ENCODE results near the gene ENTHD1. TPM values are rescaled to one million over a fixed set of nuclear protein-coding genes. Genes with fewer than 3 reads are reported as not detected.

ENTHD1 gene
- total and polyA plus RNA-seq, 12 donors = 0.09 TPM; not detected in 11

- intact Hi-C loops (cut with DNase I) = no loop called here
- H3K9me3 ChIP-seq = no peaks in the 10 kb centered on the region
- WGBS, 2 donors = 49 to 56% methylated on average over 2 of the region's 2 CpGs
- H3K36me3 ChIP-seq = no peaks in the 10 kb centered on the region
- ATAC-seq = no peak
- H3K4me1 ChIP-seq = peaks cover 0 to 14% (median 0%) of the 10 kb centered on the region in 9 donors
- no peak for DNase-seq
- TF ChIP-seq, protein P1, sequence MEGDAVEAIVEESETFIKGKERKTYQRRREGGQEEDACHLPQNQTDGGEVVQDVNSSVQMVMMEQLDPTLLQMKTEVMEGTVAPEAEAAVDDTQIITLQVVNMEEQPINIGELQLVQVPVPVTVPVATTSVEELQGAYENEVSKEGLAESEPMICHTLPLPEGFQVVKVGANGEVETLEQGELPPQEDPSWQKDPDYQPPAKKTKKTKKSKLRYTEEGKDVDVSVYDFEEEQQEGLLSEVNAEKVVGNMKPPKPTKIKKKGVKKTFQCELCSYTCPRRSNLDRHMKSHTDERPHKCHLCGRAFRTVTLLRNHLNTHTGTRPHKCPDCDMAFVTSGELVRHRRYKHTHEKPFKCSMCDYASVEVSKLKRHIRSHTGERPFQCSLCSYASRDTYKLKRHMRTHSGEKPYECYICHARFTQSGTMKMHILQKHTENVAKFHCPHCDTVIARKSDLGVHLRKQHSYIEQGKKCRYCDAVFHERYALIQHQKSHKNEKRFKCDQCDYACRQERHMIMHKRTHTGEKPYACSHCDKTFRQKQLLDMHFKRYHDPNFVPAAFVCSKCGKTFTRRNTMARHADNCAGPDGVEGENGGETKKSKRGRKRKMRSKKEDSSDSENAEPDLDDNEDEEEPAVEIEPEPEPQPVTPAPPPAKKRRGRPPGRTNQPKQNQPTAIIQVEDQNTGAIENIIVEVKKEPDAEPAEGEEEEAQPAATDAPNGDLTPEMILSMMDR (IDR thresholded peaks at IDR 0.05) = no peak
- peaks cover 0 to 66% (median 35%) of the 10 kb centered on the region in 7 donors for H3K27me3 ChIP-seq
- no peak overlapping the region for H3K27ac ChIP-seq
- H3K4me3 ChIP-seq = no peak overlapping the region
These were observed 20.3 kb upstream of the ENTHD1 start for GRCh38 chr22:39913886-39914285.

DNA sequence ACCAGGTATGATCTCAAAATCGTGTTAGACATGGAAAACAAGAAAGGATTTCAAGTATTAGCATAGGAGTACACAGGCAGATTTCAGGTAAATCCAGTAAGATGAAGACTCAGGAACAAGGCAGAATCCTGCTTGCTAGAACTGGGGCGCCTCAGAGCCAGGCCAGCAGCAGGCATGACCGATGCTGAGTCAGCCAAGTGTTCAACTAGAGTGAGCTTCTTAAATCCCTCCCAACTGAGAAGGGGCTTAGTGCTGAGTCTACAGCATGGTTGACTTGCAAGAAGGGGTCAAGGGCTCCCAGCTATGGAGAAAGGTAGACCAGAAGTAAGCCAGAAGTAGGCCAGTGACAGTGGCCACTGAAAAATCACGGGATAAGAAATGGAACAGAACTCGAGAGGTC lies 19.8 kb upstream of the ENTHD1 start:
- intact Hi-C loops (cut with DNase I) = no loop called here
- H3K4me1 ChIP-seq = peaks cover 0 to 10% (median 0%) of the 10 kb centered on the region in 9 donors
- DNase-seq (no peak), ATAC-seq (no peak)
- H3K27ac ChIP-seq = no peak overlapping the region
- TF ChIP-seq, protein P1 (IDR thresholded peaks at IDR 0.05) = no peak
- peaks cover 0 to 69% (median 40%) of the 10 kb centered on the region in 7 donors for H3K27me3 ChIP-seq
- H3K4me3 ChIP-seq = no peak overlapping the region
- 86 to 87% methylated on average over 5 of the region's 5 CpGs for WGBS, 2 donors
- H3K9me3 ChIP-seq = no peaks in the 10 kb centered on the region
- no peaks in the 10 kb centered on the region for H3K36me3 ChIP-seq

DNA sequence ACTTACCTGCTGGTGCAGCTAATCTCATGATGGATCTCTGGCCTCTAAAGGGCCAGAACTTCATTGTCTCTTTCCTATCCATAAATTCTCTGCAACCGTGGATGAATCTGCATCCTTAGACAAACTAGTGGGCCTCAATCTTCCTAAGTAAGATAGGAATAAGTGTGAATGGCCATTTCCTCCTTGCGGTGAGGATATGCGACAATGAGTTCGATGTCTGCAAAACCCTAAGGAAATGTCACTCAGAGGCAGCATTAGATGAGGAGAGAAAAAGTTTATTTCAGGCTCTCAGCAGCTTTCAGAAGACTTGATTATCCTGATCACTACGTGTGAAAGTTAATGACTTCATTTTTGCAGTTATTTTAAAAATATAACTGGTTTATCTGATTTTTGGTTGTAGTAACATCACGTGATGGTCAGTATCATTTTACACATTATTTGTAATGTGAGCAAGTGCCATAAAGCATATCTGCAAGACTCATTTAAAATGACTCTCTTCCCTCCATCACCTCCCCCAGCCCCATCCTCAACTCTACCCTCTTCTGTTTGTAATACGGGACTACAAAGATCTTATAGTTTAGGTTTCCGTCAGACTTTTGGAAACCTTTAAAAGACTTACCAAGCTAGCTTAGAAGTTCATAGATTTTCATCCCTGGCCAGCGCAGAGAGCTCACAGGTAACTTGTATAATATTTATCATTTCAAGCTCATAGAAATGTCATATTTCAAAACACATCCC lies 17.5 kb upstream of the ENTHD1 start:
- Histone ChIP-seq H3K36me3 (no peaks in the 10 kb centered on the region), H3K4me3 (no peak overlapping the region), H3K27ac (no peak overlapping the region), H3K27me3 (peaks cover 0 to 73% (median 49%) of the 10 kb centered on the region in 7 donors), H3K4me1 (no peaks in the 10 kb centered on the region), H3K9me3 (no peaks in the 10 kb centered on the region)
- intact Hi-C loops (cut with DNase I) = no loop called here
- TF ChIP-seq, protein P1 (IDR thresholded peaks at IDR 0.05) = no peak
- WGBS, 2 donors = 57 to 68% methylated on average over 9 of the region's 9 CpGs
- no peak for DNase-seq
- ATAC-seq = no peak

- WGBS, 2 donors = 64 to 71% methylated on average over 5 of the region's 5 CpGs
- no peak for DNase-seq
- Histone ChIP-seq H3K36me3 (no peaks in the 10 kb centered on the region), H3K4me1 (no peaks in the 10 kb centered on the region), H3K4me3 (no peak overlapping the region), H3K27ac (no peak overlapping the region), H3K9me3 (no peaks in the 10 kb centered on the region), H3K27me3 (peaks cover 0 to 67% (median 46%) of the 10 kb centered on the region in 7 donors)
- TF ChIP-seq, protein P1 (IDR thresholded peaks at IDR 0.05) = no peak
- ATAC-seq = no peak
- intact Hi-C loops (cut with DNase I) = loop anchor here in 1 of 10 donors (5.0 kb wide), 1 partner anchor 526 kb away; no protein-coding TSS in a partner anchor
These were observed 15.2 kb upstream of the ENTHD1 start for GRCh38 chr22:39908737-39909136.

All from heart right ventricle (tissue), 16 donors.